ENCODE data around the gene ARHGAP21. TPM values are rescaled to one million over a fixed set of nuclear protein-coding genes. Genes with fewer than 3 reads are reported as not detected.

Gene ARHGAP21
- total and polyA plus RNA-seq, 9 of the 15 experiments (the other 6 are each of a cell fraction or from before 2014, with no cell fraction given) = 13.6 to 145 (median 60.8) TPM

DNA sequence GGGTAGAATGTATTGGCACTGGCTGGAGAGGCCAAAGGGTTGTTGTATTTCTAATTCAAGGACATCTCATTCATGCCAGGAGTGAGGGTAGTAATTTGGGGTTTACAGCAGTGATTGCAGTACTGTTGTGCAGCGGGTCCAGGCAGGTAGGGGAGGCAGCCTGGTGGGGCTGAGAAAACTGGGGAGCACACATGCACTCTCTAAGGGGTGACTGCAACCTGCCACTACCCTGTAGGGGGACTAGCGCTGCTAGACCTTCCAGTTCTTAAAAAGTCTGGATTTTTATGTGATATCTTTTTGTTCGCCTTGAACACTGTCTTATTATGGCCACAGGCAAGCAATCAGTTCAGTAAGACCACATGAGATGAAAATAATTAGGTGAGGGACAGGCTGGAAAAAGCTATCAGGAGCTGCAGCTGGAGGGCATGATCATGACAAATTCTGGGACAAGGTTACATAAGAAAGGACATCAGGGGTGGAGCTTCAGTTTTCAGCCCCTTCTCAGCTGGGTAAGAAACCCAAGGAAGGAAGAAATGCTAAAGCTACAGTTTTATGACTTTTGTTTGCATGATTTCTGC, 149.0 kb downstream of the ARHGAP21 start (continued):
- TF ChIP-seq, protein P1, sequence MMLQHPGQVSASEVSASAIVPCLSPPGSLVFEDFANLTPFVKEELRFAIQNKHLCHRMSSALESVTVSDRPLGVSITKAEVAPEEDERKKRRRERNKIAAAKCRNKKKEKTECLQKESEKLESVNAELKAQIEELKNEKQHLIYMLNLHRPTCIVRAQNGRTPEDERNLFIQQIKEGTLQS (IDR thresholded peaks at IDR 0.05) = peak; percentile 51; the same call in 1 of the 2 replicates
- TF ChIP-seq, protein P1 (CRISPR knock-in tag; conservative IDR thresholded peaks at IDR 0.05) = no peak
- TF ChIP-seq MCM3 (IDR thresholded peaks at IDR 0.05) (no peak), COPS2 (conservative IDR thresholded peaks at IDR 0.05) (no peak)
- TF ChIP-seq, protein P2, sequence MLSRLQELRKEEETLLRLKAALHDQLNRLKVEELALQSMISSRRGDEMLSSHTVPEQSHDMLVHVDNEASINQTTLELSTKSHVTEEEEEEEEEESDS (CRISPR knock-in tag; IDR thresholded peaks at IDR 0.05) = no peak

DNA sequence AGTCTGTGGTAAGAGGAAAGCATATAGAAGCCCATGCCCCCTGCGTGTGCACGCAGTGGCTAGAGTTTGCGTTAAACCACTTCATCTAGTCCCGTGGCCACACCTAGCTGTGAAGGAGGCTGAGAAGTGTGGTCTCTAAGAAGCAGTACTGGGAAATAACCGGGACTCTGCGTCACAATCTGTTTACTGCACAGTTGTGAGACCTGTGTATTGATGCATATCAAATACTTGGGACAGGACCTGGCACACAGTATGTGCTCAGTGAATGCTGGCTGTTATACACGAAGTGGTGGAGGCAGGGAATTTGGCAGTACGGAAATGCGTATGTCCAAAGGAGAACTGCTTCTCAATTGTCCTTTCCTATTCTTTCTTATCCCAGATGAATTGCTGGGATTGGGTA, 149.5 kb downstream of the ARHGAP21 start:
- no peaks in the 10 kb centered on the region for H3K27me3 ChIP-seq (ENCODE audit: control insufficient read depth in 2 of 2, insufficient read depth in 2 of 2, low read length in 2 of 2)
- no peak for DNase-seq (ENCODE audit: extremely low read depth in 1 of 4, low spot score in 3 of 4)
- no peak overlapping the region for H3K9ac ChIP-seq (ENCODE audit: insufficient read depth in 1 of 2, low read depth in 2 of 2, low read length in 2 of 2)
- in situ Hi-C loops (cut with MboI) = no loop called here
- FAIRE-seq = no peak
- ChIA-PET POLR2A (interaction anchor here (0.5 to 0.6 kb wide), 2 partner anchors 16 to 39 kb away, joined by 3 read pairs; no protein-coding TSS in a partner anchor), CTCF (ENCODE audit: low intra/inter-chr PET ratio) (no interaction called here)
- ATAC-seq = peak; percentile 2; the same call in 1 of the 3 replicates
- H3K9me3 ChIP-seq (replicated peaks; ENCODE audit: control insufficient read depth, insufficient read depth, low read depth, low read length) = no peaks in the 10 kb centered on the region
- H3K36me3 ChIP-seq (ENCODE audit: control insufficient read depth, insufficient read depth, low read length) = no peaks in the 10 kb centered on the region
- H3K4me2 ChIP-seq (ENCODE audit: insufficient read depth, low read length) = peak overlapping the region; percentile 29; the same call in 1 of the 2 replicates
- BruUV-seq (replicated peaks) = no TSS peak
- no peaks in the 10 kb centered on the region for H3K9me1 ChIP-seq (ENCODE audit: control insufficient read depth, insufficient read depth, low read length)
- H3K4me1 ChIP-seq (replicated peaks in 1 of 2; ENCODE audit: control insufficient read depth in 2 of 2, insufficient read depth in 2 of 2, low read length in 2 of 2) = peaks cover 24 to 37% of the 10 kb centered on the region in 2 experiments
- no peak overlapping the region for H3K4me3 ChIP-seq
- H4K20me1 ChIP-seq (replicated peaks; ENCODE audit: control insufficient read depth, insufficient read depth, low read length) = no peaks in the 10 kb centered on the region
- WGBS (ENCODE audit: insufficient coverage, low coverage, missing lambda C conversion rate) = 53% methylated on average over 9 of the region's 9 CpGs
- no peak overlapping the region for H3K27ac ChIP-seq (ENCODE audit: extremely low read depth, low read depth, low read length)
- H2AFZ ChIP-seq (ENCODE audit: low read depth, low read length) = peak overlapping the region; percentile 64
- no peak for TF ChIP-seq FOXP1 (CRISPR knock-in tag; IDR thresholded peaks at IDR 0.05)
- no peaks in the 10 kb centered on the region; the same call in 2 of the 3 replicates for H3K79me2 ChIP-seq (ENCODE audit: control insufficient read depth, insufficient read depth, low read length)
- intact Hi-C loops (cut with micrococcal nuclease) = no loop called here
